Fibroblast of skin of left biceps (primary cell): ENCODE measurements around the gene PECR.
A peak's percentile ranks its signal among the peaks of the same experiment; 100 is the strongest.
"Not testable (repeated sequence)": the region's sequence is repeated elsewhere in the genome, so short reads cannot be mapped to it uniquely, and the experiment has no call there.

ENCODE experiments used
- DNase-seq, 2 experiments: peaks; one replicate each; pipeline ENCODE4 v3.0.0-alpha.2; 2013; ENCODE audit warnings: low read depth in 2 of 2

Gene PECR

DNA sequence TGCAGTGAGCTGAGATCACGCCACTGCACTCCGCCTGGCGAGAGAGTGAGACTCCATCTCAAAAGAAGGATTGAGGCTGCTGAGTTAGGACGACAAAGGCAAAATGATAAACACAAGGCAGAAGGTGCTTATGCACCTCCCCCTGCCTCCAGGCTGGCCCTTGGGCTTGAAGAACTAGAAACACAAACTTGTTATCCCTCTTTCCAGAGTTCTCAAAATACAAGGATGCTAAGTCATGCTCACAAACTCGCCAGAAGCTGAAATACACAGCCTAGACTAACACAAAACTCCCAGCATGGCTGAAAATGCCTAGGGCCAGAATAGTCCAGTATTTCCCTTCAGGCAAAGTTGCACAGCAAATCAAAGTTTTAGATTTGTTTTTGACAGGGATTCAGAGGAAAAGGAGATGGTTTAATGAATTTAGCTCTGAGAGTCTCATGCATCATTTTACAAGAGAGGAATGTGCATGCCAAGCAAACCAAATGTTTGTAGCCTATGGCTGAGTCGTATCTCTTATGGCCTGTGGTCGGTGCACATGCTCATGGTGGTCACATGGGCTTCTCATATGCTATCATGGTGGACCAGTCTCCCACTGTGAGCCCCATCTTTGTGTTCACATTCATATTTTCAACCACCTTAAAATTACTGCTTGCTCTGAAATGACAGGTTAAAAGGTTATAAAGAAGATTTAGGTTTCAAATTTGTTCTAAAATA, 52.0 kb downstream of the PECR start:
- peak; percentile 23 for DNase-seq

DNA sequence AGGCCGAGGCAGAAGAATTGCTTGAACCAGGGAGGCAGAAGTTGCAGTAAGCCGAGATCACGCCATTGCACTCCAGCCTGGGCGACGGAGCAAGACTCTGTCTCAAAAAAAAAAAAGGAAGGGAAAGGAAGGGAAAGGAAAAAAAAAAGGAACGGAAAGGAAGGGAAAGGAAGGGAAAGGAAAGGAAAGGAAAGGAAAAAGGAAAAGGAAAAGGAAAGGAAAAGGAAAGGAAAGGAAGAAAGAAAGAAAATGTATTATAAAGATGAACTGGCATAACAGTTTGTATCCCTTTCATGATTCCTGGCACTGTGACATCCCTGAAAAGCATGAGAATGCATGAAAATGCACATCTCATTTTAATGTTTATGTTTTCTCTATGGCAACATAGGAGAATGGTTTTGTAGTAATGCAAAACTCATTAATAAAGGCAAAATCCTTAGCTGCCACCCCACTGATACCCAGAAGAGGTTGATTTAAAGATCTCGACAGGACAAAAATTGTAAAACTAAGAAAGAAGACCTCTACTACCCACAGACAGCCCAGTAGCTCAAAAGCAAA, 56.8 kb downstream of the PECR start:
- DNase-seq: no peak

DNA sequence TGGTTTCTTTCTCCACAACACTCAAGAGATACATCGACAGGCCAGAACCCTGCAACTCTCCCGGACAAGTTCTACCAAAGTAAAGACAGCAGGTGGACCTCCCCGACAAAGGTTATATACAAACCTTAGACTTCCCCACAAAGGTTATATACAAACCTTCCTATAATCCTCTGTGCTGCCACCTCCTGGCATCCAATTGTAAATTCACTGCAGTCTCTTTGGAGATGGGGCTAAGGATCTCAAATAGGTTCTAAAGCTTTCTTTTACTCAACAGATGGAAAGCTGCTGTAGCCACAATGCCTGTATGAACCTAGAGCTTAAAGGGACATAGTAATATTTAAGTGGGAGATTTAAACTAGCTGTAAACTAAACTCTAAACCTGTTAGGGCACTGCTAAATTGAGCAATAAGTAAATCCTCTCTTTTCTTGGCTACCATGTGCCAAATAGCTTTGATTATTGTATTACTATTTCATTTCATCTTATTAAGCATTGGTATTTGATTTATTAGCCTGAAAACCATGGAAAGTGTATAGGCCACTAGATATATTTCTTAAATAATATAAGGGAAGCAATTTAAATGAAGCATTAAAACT, 58.5 kb downstream of the PECR start:
- DNase-seq: peak in 1 of 2 experiments; percentile 6

DNA sequence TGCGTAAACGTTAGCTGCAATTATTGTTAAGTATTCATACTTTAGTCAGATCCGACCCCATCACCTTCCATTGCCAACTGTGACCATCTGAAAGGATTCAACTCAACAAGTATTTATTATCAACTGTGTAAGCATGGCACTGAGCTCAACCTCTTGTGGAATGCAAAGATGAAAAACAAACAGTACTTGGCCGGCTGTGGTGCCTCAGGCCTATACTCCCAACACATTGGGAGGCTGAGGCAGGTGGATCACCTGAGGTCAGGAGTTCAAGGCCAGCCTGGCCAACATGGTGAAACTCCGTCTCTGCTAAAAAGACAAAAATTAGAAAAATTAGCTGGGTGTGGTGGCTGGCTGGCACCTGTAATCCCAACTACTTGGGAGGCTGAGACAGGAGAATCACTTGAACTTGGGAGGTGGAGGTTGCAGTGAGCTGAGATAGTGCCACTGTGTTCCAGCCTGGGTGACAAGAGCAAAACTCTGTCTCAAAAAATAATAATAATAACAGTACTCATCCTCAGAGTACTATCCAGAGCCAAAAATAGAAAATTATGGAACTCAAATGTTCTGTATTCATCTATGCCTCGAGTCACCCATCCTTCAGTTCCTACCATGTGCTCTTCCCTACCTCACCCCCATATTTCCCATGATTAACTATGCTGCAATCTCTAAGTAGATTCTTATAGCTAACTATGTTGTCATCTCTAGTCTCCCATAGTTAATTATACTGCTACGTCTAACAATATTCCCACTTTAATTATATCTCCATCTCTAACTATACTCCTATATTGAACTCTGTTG, 59.6 kb downstream of the PECR start:
- DNase-seq: no peak

DNA sequence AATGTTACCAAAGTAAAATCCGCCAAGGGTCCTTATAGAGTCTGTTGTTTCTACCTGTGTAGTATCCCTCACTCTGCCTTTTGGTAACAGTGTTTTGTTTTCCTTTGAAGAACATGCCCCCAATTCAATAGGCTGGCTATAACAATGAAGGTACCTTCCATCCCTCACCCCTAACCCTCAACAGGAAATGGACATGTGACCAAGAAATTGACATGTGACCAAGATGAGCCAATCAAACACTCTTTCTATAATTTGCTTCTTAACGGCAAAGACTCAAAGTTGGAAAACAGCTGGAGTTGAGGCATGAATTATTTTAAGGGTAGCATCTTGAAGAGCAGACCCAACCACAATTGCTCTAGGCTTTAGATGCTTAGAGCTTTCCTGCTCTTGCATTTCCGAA, 62.9 kb downstream of the PECR start:
- DNase-seq: no peak

DNA sequence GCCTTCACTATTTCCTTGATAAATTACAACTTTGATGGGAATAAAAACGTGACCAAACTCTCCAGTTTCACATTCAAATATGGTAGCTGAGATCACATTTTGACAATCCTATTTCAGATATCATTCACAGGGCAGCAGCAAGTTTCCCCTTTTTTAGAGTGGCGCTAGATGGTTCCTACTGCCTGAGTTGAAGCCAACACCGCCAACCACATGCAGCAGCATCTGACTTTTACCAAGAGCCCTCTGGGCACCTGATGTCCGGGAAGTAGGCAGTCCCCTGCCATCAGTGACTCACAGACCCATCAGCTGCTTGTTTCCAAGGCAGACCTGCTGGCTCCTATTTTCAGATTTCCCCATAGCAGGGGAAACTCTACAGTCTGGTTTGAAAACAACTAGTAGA, 64.2 kb downstream of the PECR start:
- no peak for DNase-seq

DNA sequence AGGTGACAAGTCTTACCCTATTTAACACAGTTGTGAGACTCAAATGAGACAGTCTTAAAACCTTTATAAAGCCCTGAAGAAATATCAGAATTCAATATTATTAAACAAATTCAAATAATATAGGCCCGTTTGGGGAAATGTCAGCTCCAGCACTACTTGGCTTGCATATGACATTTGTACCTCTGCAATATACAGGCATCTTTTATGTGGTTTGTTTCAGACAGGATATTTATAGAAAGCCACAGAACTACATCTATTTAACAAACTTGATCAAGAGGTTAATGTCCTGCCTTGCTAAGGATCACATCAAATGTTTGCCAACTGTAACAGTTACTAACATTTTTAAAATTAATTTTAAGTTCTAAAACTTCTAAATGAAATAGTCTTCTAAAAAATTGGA, 65.0 kb downstream of the PECR start:
- DNase-seq: no peak

DNA sequence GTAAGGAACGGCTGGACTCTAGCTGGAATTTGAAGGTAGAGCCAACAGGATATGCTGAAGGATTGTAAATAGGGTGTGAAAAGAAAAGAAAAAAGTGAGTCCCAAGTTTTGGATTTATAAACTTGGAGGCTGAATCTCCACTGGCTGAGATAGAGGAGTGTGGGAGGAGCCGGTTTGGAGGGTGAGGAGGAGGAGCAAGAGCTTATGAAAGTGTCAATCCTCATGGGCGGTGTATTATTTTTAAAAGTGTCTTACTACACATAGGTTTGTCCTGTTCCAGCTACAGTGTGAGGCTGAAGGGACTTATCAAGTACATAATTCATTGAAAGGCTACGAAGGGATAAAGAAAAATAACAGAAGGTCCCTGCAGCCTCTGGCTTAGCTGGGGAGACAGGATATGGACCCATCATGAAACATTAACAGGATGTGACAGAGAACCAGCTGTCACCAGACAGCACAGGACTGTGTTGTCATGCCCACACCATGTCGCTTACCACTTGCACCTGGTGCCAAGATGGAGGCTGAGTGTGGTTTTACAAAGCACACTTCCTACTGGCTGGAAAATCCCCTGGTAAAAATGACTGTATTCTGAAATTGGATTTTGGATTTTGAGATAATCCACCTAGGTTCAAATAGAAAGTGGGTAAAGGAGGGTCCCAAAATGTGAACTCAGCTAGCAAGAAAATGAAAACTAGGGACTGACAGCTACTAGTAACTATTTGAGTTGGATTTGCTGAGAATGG, 65.7 kb downstream of the PECR start:
- no peak for DNase-seq

DNA sequence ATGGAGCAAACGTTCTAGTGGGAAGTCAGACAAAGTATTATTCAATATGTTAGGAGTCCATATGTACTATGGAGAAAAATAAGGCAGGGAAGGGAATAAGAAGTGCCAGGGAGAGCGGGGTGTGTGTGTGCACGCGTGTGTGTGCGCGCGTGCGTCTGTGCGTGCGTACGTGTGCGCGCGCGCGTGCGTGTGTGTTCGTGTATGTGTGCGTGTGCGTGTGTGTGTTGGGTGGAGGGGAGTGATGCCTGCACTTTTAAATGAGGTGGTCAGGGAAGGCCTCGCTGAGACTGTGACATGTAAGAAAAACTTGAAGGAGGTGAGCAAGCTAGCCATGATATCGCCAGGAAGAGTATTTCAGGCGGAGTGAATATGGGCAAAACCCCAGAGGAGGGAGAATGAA, 66.6 kb downstream of the PECR start:
- DNase-seq: no peak

DNA sequence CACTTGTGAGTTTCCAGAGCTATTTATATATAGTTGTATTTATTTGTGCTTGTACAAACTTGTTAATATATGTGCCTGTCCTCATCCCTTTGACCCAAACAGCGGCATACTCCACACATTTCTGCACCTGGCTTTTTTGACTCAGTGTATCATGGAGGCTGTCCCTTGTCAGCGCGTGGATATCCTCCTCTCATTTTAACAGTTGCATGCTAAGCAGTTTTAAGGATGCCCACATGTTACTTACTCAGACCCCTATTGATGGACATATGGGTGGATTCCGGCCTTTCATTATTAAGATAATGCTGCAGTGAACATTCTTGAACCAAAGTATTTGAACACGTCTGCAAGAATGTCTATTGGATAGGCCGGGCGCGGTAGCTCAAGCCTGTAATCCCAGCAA, 67.6 kb downstream of the PECR start:
- no peak for DNase-seq

DNA sequence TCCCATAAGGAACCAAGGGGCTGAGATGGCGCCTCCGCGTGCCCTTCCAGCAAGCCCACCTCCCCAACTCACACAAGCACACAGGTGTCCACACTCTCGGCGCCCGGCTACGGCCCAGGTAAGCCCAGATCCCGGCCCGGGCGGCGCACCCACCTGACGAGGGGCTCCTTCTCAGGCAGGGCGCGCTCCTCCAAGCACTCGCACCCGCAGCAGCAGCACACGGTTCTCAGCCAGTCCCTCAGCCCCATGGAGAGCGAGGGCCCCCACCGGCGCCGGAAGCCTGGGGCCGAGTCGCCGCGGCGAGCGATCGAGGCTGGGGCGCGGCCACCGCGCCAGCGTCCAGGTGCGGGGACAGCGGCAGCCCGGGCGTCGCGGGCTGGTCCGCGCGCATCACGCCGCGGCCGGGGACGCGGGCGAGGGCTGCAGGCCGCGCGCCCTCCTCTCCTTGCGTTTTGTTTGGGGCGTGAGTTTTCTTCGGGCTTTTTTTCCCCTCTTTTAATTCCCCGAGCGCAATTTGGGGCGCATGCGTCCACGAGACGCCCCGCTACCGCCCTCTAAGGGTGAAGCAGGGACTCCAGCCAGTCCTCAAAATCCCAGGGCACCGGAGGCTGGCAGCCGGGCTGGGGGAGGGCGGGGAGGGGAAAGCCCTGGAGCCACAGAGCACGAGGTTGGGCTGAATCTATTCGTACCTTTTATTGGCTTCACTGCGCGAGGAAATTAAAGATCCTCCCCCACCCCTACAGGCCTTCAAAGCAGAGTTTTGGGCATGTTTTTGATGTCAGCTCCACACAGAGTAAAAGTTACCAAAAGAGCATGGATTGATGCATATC, 68.3 kb downstream of the PECR start, which contains the start of gene MREG:
MREG (minus strand) TSS at position 472 of the 830 bp plus-strand sequence; CDS start at position 248, 224 bp downstream.
- DNase-seq: peak; percentile 34 to 43

DNA sequence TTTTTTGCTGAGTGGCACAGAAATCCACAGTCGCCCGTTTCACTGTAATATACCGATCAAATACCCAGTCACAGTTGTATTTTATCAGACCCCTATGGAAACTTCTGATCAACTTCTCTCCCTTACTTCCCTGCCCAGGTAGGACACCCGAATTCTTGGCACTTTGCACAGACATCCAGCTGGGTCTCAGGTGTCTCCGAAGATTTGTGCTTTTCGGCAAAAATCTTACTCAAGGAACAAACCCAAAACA, 68.9 kb downstream of the PECR start:
- no peak for DNase-seq

DNA sequence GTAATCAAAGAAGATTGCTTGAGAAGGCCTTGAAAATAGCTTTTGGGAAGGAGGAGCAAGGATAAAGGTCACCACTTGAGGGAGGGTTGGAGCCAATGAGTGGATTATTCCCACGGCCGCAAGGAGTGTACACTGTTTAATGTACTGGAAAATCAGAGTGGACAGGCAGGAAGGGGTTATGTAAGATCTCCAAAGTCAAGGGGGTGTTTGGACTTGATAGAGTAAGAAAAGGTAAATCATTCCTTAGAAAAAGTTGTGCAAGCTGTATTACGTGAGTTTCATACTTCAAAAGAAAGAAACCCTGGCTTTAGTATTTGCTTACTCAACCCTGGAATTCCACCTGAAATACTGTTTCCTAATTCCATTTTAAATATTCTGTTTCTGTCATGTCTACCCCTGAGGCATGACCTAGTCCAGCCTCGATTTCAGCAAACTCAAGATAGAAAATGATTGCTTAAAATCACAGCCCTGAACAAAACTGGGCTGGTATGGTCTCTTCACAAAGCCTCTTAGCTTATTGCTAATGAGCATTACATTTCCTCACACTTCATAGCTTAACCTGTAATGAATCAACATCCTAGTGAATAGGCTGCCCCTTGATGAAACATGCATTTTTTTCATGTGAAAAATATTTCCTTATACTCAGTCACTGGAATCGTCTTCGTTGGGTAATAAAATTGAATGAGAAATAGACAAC, 69.3 kb downstream of the PECR start:
- DNase-seq: no peak

DNA sequence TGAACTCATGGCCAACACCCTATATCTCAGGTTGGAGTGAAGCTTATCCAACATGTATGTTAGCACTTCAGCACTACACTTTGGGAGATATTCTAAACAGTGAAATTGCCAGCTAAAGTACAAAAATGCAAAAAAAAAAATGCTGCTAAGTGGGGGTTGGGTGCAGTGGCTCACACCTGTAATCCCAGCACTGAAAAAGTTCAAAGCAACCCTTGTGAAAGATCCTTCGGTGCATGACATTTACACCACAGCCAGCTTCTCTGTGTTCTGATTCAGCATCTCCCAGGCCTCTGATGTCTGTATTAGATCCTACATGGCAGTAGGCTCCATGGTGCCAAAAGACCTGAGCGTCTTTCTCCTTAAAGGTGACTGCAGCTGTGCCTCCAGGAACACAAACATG, 72.4 kb downstream of the PECR start:
- DNase-seq: not testable (repeated sequence)

DNA sequence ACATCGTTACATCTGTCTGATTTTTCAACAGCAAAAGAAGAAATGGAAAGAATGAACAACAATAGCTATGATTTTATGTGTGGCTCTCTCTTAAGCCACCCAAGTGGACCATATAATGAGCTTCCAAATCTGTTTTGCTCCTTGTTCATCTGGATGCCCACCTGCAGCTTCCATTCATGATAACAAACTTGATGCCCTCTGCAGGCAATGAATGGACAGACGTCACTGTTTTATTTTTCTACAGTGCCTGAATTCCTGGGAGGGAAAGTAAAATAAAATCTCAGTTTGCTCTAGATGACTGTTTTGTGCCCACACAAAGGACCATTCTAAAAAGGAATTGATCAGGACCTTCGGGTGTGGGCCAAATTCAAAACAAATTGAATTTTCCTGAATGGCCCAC, 73.2 kb downstream of the PECR start:
- DNase-seq: no peak

DNA sequence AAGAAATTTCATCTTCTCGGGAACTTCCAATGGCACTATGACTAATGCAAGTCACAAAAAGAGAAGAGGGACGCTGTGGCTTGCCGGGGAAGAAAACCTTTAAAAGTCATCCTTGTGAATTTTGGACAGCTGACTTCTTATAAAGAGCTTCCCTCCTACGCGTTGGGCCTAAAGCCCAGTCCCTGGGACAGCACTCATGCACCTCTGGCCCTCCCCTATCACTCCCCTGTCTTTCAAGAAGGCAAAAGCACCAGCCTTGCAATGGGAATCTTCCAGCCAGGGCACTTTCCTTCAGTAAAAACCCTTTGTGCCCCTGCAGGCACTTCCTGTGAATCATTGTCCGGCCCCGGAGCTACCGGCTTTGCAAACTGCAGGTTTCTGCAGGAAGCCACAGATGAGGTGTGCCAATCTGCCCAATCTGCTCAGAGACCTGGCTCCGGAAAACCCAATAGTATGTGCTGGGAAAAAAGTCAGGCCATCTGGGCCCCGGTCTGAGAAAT, 75.4 kb downstream of the PECR start:
- no peak for DNase-seq

DNA sequence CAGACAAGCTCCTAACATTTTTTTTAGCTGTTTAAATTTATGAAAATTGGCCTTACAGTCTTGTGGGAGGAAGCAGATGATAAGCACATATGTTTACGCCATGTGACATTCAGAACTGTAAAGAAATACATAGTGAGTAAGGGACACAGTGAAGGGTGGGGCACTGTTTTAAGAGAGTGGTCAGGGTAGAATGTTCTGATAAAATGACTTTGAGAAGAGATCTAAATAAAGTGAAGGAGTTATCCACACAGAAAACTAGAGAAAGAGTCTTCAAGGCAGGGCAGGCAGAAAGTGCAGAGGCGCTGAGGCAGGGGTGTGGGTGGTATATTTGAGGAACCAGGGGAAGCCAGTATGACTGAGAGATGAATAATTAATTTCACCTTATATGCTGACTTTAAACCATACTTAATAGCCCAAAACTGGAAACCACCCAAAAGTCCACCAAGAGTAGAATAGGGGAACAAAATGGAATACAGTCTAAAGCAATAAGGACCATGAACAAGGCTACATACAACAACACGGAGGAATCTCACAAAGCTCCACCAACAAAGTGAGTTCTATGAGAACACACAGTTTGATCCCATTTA, 76.8 kb downstream of the PECR start:
- no peak for DNase-seq

DNA sequence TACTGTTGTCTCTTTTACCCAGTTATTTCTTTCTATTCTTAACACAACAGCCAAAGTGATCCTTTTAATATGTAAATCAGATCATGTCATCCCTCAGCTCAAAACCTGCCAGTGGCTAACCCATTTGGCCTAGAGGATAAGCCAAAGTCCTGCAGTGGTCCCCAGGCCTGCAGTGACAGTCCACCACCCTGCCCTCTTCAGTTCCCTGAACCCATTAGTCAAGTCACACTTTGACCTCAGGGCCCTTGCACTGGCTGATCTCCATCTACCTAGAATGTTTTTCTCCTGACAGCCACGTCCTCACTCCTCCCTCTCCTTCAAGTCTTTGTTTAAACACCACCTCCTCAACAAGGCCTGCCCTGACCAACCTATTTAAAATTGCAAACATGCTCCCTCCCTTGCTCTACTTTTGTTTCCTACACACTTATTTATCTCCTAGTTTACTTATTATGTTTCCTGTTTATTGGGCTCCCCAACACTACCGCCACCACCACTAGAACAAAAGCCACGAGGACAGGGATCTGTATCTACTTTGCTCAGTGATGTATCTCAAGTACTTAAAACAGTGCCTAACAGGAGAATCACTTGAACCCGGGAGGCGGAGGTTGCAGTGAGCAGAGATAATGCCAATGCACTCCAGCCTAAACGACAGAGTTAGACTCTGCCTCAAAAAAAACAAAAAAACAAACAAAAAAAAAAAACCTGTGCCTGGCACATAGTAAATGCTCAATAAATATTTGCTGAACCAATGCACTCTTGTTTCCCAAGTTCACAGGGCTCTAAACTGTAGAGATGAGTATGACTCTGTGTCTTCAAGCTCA, 77.5 kb downstream of the PECR start:
- DNase-seq: no peak

DNA sequence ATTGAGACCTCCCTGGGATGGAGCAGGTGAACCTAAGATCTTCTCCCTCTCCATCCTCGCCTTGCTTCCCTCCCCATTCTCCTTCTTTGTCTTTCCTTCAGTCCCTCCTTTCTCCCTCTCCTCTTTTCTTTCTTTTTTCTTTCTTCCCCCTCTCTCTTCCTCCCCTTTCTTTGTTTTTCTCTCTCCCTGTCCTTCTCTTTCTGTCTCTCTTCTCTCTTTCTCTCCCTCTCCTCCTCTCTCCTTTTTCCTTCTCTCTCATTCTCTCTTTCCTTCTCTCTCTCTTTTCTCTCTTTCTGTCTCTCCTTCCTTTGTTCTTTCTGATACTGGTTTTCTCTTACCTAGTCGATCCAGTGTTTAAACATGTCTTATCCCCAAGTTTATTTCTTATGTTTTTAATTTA, 78.9 kb downstream of the PECR start:
- no peak for DNase-seq
